OCI-LY3 (cell line): ENCODE data around the gene DEDD2.

Source experiments
- EZH2phosphoT487 ChIP-seq: fragments of 200-600 bp; shearing (Covaris generic); IDR thresholded peaks from 2 replicates; pipeline ENCODE4 v1.6.1; 2018; ENCODE audit warnings: antibody characterized with exemption, mixed run types, low read depth
- TF ChIP-seq, protein P1 (sequence below): fragments of 200-600, 300-600 bp; sonication (generic); IDR thresholded peaks from 2 replicates; pipeline ENCODE4 v1.5.1; 2014; ENCODE audit warnings: antibody characterized with exemption, low read length, low read depth

DNA sequence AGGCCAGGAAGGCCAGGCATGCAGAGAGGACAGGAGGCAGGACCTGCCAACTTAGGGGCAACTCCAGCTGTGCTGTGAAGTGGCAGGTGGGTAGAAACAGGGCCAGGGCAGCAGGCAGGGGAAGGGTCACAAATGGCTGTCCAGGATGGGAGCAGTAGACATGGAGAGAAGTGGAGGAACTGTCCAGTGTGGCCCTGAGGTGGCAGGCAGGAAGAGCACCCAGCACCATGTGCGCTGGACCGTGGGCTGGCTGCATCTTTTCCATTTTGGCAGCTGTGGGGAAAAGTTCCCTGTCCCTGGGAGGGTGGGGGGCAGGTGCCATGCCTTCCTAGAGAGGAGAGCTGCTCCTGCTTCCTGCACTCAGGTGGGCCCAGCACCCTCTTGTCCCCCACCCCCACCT, 13.8 kb downstream of the DEDD2 start:
- TF ChIP-seq, protein P1, sequence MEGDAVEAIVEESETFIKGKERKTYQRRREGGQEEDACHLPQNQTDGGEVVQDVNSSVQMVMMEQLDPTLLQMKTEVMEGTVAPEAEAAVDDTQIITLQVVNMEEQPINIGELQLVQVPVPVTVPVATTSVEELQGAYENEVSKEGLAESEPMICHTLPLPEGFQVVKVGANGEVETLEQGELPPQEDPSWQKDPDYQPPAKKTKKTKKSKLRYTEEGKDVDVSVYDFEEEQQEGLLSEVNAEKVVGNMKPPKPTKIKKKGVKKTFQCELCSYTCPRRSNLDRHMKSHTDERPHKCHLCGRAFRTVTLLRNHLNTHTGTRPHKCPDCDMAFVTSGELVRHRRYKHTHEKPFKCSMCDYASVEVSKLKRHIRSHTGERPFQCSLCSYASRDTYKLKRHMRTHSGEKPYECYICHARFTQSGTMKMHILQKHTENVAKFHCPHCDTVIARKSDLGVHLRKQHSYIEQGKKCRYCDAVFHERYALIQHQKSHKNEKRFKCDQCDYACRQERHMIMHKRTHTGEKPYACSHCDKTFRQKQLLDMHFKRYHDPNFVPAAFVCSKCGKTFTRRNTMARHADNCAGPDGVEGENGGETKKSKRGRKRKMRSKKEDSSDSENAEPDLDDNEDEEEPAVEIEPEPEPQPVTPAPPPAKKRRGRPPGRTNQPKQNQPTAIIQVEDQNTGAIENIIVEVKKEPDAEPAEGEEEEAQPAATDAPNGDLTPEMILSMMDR = no peak
- no peak for TF ChIP-seq EZH2phosphoT487
